Chondrocyte (in vitro differentiated cells): ENCODE measurements around the gene STEAP2. TPM values are rescaled to one million over a fixed set of nuclear protein-coding genes. Genes with fewer than 3 reads are reported as not detected.

Experiments
- DNase-seq: peaks from one replicate; pipeline ENCODE4 v3.0.0; 2021; ENCODE audit warnings: mixed read lengths, low spot score
- H3K27ac Mint-ChIP-seq: one replicate; pipeline ENCODE4 v1.8.0; 2021; ENCODE audit warnings: mild to moderate bottlenecking, moderate library complexity, mixed read lengths; ENCODE audit not compliant: unreplicated experiment
- H3K27me3 Mint-ChIP-seq: 2 replicates; pipeline ENCODE4 v1.8.0; 2021; ENCODE audit warnings: low read depth, mixed read lengths
- H3K36me3 Mint-ChIP-seq: 2 replicates; pipeline ENCODE4 v1.8.0; 2021; ENCODE audit warnings: low read depth, mixed read lengths
- H3K4me1 Mint-ChIP-seq: 2 replicates; pipeline ENCODE4 v1.8.0; 2021; ENCODE audit warnings: low read depth, mild to moderate bottlenecking, mixed read lengths
- H3K4me3 Mint-ChIP-seq: one replicate; pipeline ENCODE4 v1.8.0; 2021; ENCODE audit warnings: mild to moderate bottlenecking, moderate library complexity, mixed read lengths; ENCODE audit not compliant: unreplicated experiment
- H3K9me3 Mint-ChIP-seq: 2 replicates; pipeline ENCODE4 v1.8.0; 2021; ENCODE audit warnings: low read depth, mixed read lengths
- CTCF ChIP-seq: fragments of 200-600 bp; sonication (generic); IDR thresholded peaks from 2 replicates; pipeline ENCODE4 v1.5.0; 2021; ENCODE audit warnings: antibody characterized with exemption, mild to moderate bottlenecking, moderate library complexity
- total RNA-seq: library from RNA; stranded (reverse); gene quantifications from 3 replicates; pipeline ENCODE4 v1.2.1, GENCODE V29; 2021

Gene STEAP2
- total RNA-seq, 1 donor from 2014 or later: 0.20 TPM

- H3K4me1 Mint-ChIP-seq: no peaks in the 10 kb centered on the region
- H3K9me3 Mint-ChIP-seq: peaks cover 12% of the 10 kb centered on the region
- H3K4me3 Mint-ChIP-seq: no peak overlapping the region
- TF ChIP-seq CTCF: no peak
- peaks cover 27% of the 10 kb centered on the region for H3K27me3 Mint-ChIP-seq
- H3K36me3 Mint-ChIP-seq: no peaks in the 10 kb centered on the region
- no peak for DNase-seq
- H3K27ac Mint-ChIP-seq: no peak overlapping the region
Measured at GRCh38 chr7:90169891-90170290, 41.6 kb upstream of the STEAP2 start.

GRCh38 chr7:90172121-90172520 lies 39.4 kb upstream of the STEAP2 start:
- Mint-ChIP-seq H3K27ac (no peak overlapping the region), H3K9me3 (peaks cover 12% of the 10 kb centered on the region), H3K27me3 (peaks cover 11% of the 10 kb centered on the region), H3K4me3 (no peak overlapping the region), H3K4me1 (no peaks in the 10 kb centered on the region), H3K36me3 (no peaks in the 10 kb centered on the region)
- DNase-seq: no peak
- TF ChIP-seq CTCF: no peak

- DNase-seq: no peak
- no peak overlapping the region for H3K4me3 Mint-ChIP-seq
- H3K27me3 Mint-ChIP-seq: peaks cover 10% of the 10 kb centered on the region
- no peak overlapping the region for H3K27ac Mint-ChIP-seq
- peaks cover 12% of the 10 kb centered on the region for H3K9me3 Mint-ChIP-seq
- no peak for TF ChIP-seq CTCF
- no peaks in the 10 kb centered on the region for H3K4me1 Mint-ChIP-seq
- no peaks in the 10 kb centered on the region for H3K36me3 Mint-ChIP-seq
Measured at GRCh38 chr7:90172624-90173023, 38.9 kb upstream of the STEAP2 start.

GRCh38 chr7:90173127-90173844 lies 38.3 kb upstream of the STEAP2 start:
- no peak for DNase-seq
- Mint-ChIP-seq H3K27me3 (peaks cover 10% of the 10 kb centered on the region), H3K4me3 (no peak overlapping the region), H3K36me3 (no peaks in the 10 kb centered on the region), H3K4me1 (no peaks in the 10 kb centered on the region), H3K27ac (no peak overlapping the region), H3K9me3 (peaks cover 12% of the 10 kb centered on the region)
- TF ChIP-seq CTCF: no peak

GRCh38 chr7:90175667-90176066 lies 35.9 kb upstream of the STEAP2 start:
- TF ChIP-seq CTCF: no peak
- Mint-ChIP-seq H3K27ac (no peak overlapping the region), H3K4me1 (peaks cover 4% of the 10 kb centered on the region), H3K36me3 (no peaks in the 10 kb centered on the region), H3K27me3 (peaks cover 10% of the 10 kb centered on the region), H3K9me3 (peaks cover 4% of the 10 kb centered on the region), H3K4me3 (no peak overlapping the region)
- DNase-seq: no peak
